ENCODE data around the gene PAM. TPM values are rescaled to one million over a fixed set of nuclear protein-coding genes. Genes with fewer than 3 reads are reported as not detected.
"Not testable (repeated sequence)": the region's sequence is repeated elsewhere in the genome, so short reads cannot be mapped to it uniquely, and the experiment has no call there.

Gene PAM
- total RNA-seq, 4 donors from 2014 or later = 132 to 224 (median 184) TPM

DNA sequence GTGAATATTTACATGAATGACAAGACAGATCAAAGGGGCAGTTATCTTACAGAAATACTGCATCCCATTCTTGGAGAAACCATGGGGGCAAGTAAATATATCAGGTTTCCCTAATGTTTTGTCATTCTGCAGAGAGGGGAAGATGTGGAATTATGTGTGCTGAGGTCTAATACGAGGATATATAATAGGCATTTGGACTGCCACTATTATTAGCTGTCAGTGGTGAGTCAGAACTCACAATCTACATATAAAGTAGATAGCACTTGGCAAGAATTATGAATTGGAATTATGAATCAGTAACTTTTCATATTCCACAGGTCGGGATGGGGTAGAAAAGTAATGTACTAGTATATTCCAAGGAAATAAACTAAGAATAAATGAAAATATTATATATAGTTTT, 243.1 kb downstream of the PAM start:
- no peak for DNase-seq (ENCODE audit: low spot score in 2 of 2)
- Histone ChIP-seq H3K27me3 (no peaks in the 10 kb centered on the region), H3K4me1 (no peaks in the 10 kb centered on the region), H3K27ac (no peak overlapping the region), H3K9me3 (no peaks in the 10 kb centered on the region), H3K4me3 (no peak overlapping the region), H3K36me3 (peaks cover 0 to 11% (median 0%) of the 10 kb centered on the region in 3 donors)
- WGBS, 2 donors = 57 to 77% methylated on average over 2 of the region's 2 CpGs
- no peak for TF ChIP-seq EP300 (IDR thresholded peaks at IDR 0.05)
- TF ChIP-seq, protein P1, sequence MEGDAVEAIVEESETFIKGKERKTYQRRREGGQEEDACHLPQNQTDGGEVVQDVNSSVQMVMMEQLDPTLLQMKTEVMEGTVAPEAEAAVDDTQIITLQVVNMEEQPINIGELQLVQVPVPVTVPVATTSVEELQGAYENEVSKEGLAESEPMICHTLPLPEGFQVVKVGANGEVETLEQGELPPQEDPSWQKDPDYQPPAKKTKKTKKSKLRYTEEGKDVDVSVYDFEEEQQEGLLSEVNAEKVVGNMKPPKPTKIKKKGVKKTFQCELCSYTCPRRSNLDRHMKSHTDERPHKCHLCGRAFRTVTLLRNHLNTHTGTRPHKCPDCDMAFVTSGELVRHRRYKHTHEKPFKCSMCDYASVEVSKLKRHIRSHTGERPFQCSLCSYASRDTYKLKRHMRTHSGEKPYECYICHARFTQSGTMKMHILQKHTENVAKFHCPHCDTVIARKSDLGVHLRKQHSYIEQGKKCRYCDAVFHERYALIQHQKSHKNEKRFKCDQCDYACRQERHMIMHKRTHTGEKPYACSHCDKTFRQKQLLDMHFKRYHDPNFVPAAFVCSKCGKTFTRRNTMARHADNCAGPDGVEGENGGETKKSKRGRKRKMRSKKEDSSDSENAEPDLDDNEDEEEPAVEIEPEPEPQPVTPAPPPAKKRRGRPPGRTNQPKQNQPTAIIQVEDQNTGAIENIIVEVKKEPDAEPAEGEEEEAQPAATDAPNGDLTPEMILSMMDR (IDR thresholded peaks at IDR 0.05) = no peak

DNA sequence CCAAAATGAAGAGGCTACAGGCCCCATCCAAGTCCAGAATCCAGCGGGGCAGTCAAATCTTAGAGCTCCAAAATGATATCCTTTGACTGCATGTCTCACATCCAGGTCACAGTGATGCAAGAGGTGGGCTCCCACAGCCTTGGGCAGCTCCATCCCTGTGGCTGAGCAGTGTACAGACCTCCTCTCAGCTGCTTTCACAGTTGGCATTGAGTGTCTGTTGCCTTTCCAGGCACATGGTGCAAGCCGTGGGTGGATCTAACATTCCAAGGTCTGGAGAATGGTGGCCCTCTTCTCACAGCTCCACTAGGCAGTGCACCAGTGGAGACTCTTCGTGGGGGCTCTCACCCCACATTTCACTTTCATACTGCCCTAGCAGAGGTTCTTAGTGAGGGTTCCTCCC, 244.1 kb downstream of the PAM start:
- TF ChIP-seq, protein P1 (IDR thresholded peaks at IDR 0.05) = no peak
- TF ChIP-seq EP300 (IDR thresholded peaks at IDR 0.05) (no peak), POLR2A (IDR thresholded peaks at IDR 0.05) (no peak)
- DNase-seq (ENCODE audit: low spot score in 2 of 2) = no peak
- no peak overlapping the region for H3K27ac ChIP-seq
- no peaks in the 10 kb centered on the region for H3K9me3 ChIP-seq
- 97% methylated on average over 3 of the region's 3 CpGs for WGBS, 2 donors
- H3K4me1 ChIP-seq = no peaks in the 10 kb centered on the region
- H3K4me3 ChIP-seq = no peak overlapping the region
- H3K36me3 ChIP-seq = peaks cover 0 to 11% (median 3%) of the 10 kb centered on the region in 3 donors
- H3K27me3 ChIP-seq = no peaks in the 10 kb centered on the region

DNA sequence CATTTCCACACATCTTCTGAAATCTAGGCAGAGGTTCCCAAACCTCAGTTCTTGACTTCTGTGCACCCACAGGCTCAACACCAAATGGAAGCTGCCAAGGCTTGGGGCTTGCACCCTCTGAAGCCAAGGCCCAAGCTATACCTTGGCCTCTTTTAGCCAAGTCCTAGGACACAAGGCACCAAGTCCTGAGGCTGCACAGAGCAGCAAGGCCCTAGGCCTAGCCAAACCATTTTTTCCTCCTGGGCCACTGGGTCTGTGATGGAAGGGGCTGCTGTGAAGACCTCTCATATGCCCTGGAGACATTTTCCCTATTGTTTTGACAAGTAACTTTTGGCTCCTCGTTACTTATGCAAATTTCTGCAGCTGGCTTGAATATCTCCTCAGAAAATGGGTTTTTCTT, 244.5 kb downstream of the PAM start:
- not testable (repeated sequence) for H3K9me3 ChIP-seq

DNA sequence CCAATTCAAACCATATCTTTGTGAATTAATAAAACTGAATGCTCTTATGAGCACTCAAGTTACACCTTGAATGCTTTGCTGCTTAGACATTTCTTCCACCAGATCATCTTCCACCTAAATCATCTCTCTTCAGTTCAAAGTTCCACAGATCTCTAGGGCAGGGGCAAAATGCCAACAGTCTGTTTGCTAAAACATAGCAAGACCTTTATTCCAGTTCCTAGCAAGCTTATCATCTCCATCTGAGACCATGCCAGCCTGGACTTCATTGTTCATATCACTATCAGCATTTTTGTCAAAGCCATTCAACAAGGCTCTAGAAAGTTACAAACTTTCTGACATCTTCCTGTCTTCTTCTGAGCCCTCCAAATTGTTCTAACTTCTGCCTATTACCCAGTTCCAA, 245.0 kb downstream of the PAM start:
- H3K27ac ChIP-seq = no peak overlapping the region
- no peaks in the 10 kb centered on the region for H3K9me3 ChIP-seq
- DNase-seq (ENCODE audit: low spot score in 2 of 2) = no peak
- H3K4me3 ChIP-seq = no peak overlapping the region
- H3K27me3 ChIP-seq = no peaks in the 10 kb centered on the region
- no peak for TF ChIP-seq POLR2A (IDR thresholded peaks at IDR 0.05)
- TF ChIP-seq, protein P1 (IDR thresholded peaks at IDR 0.05) = no peak
- TF ChIP-seq EP300 (IDR thresholded peaks at IDR 0.05) = no peak
- peaks cover 0 to 11% (median 3%) of the 10 kb centered on the region in 3 donors for H3K36me3 ChIP-seq
- H3K4me1 ChIP-seq = no peaks in the 10 kb centered on the region

More for the DNA sequence above, 244.5 kb downstream of the PAM start:
- not testable (repeated sequence) for H3K27me3 ChIP-seq; H3K4me1 ChIP-seq; H3K4me3 ChIP-seq; H3K27ac ChIP-seq; DNase-seq (ENCODE audit: low spot score in 2 of 2)
- peaks cover 0 to 11% (median 3%) of the 10 kb centered on the region in 3 donors for H3K36me3 ChIP-seq
- WGBS, 2 donors = 79 to 89% methylated on average over 1 of the region's 1 CpG

DNA sequence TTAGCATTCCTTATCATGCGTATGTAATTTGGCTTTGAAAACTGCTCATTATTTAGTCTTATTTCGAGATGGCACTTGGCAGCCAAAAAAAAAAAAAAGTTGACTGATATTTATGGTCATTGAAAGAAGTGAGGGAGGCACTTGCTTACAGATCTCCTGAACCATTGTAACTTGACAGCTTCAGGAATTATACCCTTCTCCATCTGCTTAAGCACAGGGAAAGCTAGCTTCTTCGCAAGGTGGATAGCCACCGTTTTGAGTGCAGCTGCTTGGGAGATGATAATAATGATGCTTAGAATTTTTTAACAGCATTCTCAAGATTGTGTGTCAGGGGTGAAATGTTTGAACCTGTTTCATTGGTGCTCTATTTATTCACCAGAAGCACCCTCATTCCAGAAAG, 248.8 kb downstream of the PAM start:
- no peaks in the 10 kb centered on the region for H3K27me3 ChIP-seq
- H3K4me3 ChIP-seq = no peak overlapping the region
- DNase-seq (ENCODE audit: low spot score in 2 of 2) = no peak
- no peak for TF ChIP-seq EP300 (IDR thresholded peaks at IDR 0.05)
- TF ChIP-seq, protein P1 (IDR thresholded peaks at IDR 0.05) = no peak
- TF ChIP-seq POLR2A (IDR thresholded peaks at IDR 0.05) = no peak
- no peaks in the 10 kb centered on the region for H3K4me1 ChIP-seq
- H3K27ac ChIP-seq = no peak overlapping the region
- WGBS, 2 donors = 69 to 78% methylated on average over 4 of the region's 4 CpGs
- H3K9me3 ChIP-seq = no peaks in the 10 kb centered on the region
- peaks cover 0 to 29% (median 5%) of the 10 kb centered on the region in 3 donors for H3K36me3 ChIP-seq

DNA sequence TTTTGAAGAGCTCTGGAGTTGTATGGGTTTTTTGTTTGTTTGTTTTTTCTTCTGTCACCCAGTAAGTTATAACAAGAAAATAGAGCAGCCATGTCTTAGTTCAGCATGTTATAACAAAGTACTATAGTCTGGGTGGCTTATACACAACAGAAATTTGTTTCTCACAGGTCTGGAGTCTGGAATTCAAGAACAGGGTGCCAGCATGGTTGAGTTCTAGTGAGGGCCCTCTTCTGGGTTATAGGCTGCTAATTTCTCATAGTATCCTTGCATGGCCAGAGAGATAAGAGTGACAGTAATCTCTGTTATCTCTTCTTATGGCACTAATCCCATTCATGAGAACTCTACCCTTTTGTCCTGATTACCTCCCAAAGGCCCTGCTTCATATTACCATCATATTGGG, 250.2 kb downstream of the PAM start:
- no peaks in the 10 kb centered on the region for H3K27me3 ChIP-seq
- TF ChIP-seq, protein P1 (IDR thresholded peaks at IDR 0.05) = no peak
- TF ChIP-seq POLR2A (IDR thresholded peaks at IDR 0.05) (no peak), EP300 (IDR thresholded peaks at IDR 0.05) (no peak)
- no peak for DNase-seq (ENCODE audit: low spot score in 2 of 2)
- no peaks in the 10 kb centered on the region for H3K4me1 ChIP-seq
- peaks cover 0 to 28% (median 5%) of the 10 kb centered on the region in 3 donors for H3K36me3 ChIP-seq
- no peaks in the 10 kb centered on the region for H3K9me3 ChIP-seq
- no peak overlapping the region for H3K4me3 ChIP-seq
- H3K27ac ChIP-seq = no peak overlapping the region
